Lower leg skin (tissue), 3 donors: ENCODE results near the gene MNT.

Experiments used
- POLR2A ChIP-seq, 2 donors: fragments of 450-650 bp; IDR thresholded peaks; one replicate each; pipeline ENCODE4 v1.6.1; 2016 to 2017; ENCODE audit warnings: antibody characterized with exemption in 2 of 2, mild to moderate bottlenecking in 1 of 2, moderate library complexity in 1 of 2
- TF ChIP-seq, protein P1 (sequence below), 3 donors: fragments of 450-650 bp; IDR thresholded peaks; one replicate each; pipeline ENCODE4 v1.5.1; 2016; ENCODE audit warnings: antibody characterized with exemption in 3 of 3, mild to moderate bottlenecking in 3 of 3, moderate library complexity in 2 of 3

DNA sequence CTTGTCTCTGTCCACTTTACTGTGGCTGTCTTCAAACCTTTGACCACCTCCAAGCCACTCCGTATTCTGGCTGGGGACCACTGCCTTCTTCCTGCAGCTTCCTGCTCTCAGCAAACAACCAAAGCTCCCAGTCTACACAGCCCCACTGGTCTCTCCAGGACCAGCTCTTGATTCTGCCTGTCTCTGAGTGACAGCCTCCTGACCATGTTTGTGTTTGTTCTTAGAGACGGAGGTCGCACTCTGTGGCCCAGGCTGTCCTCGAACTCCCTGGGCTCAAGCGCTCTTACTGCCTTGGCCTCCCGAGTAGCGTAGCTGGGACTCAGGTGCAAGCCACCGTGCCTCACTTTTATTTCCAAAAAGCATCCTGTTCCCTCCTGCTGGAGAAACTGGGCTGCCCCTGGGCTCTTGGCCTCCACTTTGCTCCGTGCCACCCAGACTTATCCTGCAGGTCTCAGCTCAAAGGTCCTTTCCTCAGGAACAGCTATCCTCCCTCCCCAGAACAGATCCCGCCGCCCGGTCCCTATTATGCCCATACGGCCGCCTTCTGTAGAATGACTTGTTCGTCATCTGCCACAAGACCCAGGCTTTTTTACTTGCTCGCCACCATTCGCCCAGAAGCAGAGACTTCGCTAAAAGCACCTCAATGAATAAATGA, 9.1 kb downstream of the MNT start:
- TF ChIP-seq, protein P1, sequence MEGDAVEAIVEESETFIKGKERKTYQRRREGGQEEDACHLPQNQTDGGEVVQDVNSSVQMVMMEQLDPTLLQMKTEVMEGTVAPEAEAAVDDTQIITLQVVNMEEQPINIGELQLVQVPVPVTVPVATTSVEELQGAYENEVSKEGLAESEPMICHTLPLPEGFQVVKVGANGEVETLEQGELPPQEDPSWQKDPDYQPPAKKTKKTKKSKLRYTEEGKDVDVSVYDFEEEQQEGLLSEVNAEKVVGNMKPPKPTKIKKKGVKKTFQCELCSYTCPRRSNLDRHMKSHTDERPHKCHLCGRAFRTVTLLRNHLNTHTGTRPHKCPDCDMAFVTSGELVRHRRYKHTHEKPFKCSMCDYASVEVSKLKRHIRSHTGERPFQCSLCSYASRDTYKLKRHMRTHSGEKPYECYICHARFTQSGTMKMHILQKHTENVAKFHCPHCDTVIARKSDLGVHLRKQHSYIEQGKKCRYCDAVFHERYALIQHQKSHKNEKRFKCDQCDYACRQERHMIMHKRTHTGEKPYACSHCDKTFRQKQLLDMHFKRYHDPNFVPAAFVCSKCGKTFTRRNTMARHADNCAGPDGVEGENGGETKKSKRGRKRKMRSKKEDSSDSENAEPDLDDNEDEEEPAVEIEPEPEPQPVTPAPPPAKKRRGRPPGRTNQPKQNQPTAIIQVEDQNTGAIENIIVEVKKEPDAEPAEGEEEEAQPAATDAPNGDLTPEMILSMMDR (IDR thresholded peaks at IDR 0.05) = no peak
- TF ChIP-seq POLR2A (IDR thresholded peaks at IDR 0.05) = no peak
